Left ventricle myocardium superior (tissue), 1 donor: ENCODE data around the gene GNAQ. TPM values are rescaled to one million over a fixed set of nuclear protein-coding genes. Genes with fewer than 3 reads are reported as not detected.
"Not testable (repeated sequence)": the region's sequence is repeated elsewhere in the genome, so short reads cannot be mapped to it uniquely, and the experiment has no call there.

Source experiments
- ATAC-seq: fragments of 200-7000 bp; cut with Tn5 transposase; one replicate; pipeline ENCODE4 v1.9.1; 2020; ENCODE audit warnings: mild to moderate bottlenecking, moderate library complexity
- DNase-seq: peaks from one replicate; pipeline ENCODE4 v3.0.0-alpha.2; 2020
- intact Hi-C: fragments of 100-400 bp; cut with micrococcal nuclease; formaldehyde crosslinking; loops from one replicate; pipeline ENCODE4 v1.11.0; 2022
- total RNA-seq: library from RNA; stranded (reverse); fragmentation: NEBNext Ultra II Directional; extraction: Animal tissue kit (Norgen Biotek cat#: 25700); gene quantifications from one replicate; pipeline ENCODE4 v1.2.1, GENCODE V29; 2021
- donor health status: DM: no; HTN: yes; CAD: no; lungs with severe emphysema.

GNAQ gene
- total RNA-seq, 1 donor from 2014 or later: 13.7 TPM

DNA sequence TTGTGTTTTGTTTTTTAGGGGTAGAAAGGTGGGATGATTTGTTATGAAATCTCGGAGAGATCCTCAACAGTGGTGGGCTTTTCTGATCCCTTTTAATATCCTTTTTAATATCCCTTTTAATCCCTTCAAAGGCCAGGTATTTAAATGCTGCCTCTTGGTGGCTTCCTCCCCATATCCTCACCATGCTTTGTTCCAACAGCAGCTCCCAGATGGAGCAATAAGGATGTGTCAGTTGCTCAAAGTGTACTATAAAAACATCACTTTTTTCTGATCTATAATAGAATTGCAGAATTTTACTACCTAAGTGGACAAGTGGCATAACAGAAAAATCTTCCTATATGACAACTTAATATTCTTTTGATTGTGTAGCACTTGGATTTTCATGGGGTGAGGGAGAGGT is 160.1 kb downstream of the GNAQ start:
- DNase-seq: no peak
- ATAC-seq: no peak
- intact Hi-C loops: no loop called here

DNA sequence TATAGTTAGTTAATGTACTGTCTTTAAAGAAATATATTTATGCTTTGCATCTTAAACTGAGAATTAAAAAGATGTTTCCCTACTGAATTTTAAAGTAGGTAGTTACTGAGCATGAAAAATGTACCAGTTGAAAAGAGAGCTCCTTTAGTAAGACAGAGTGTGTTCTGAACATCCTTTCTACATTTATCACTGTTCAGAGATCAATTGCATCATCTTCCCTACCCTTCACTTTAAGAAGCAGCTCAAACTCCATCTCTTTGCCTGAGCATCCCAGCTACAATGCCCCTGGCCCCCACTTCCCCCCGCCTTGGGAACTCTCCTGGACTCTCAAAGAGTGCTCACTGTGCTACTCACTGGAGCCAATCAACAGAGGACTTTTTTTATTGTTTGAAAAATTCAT is 164.7 kb downstream of the GNAQ start:
- DNase-seq (no peak), ATAC-seq (no peak)
- intact Hi-C loops: no loop called here

DNA sequence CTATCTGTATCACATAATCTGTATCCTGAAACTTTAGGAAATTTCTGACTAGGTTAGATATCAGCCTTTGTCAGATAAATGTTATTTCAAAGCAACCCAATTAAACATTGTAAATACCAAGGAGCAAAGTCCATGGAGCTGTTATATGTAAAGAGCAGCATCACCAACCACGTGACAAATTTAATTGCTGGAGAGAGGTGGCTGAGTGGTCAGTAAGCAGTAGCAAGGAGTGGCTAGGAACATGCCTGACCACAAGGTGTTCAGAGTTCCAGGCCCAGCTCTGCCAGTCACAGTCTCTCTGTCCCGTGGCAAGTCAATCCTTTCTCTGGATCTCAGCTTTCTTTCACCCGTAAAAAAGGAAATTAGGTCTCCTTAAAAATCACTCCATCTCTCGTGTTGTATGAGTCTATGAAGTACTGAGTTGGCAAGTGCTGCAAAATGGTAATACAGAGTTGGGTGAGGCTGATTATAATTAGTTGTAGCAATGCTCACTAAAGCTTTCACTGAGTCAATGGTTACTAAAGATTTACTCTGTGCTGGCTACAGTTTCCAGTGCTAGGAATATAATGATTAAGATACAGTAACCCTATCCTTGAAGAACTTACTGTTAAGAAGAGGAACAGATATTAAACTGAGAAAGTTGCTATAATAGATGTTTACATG is 166.1 kb downstream of the GNAQ start:
- intact Hi-C loops: no loop called here
- DNase-seq (no peak), ATAC-seq (no peak)

DNA sequence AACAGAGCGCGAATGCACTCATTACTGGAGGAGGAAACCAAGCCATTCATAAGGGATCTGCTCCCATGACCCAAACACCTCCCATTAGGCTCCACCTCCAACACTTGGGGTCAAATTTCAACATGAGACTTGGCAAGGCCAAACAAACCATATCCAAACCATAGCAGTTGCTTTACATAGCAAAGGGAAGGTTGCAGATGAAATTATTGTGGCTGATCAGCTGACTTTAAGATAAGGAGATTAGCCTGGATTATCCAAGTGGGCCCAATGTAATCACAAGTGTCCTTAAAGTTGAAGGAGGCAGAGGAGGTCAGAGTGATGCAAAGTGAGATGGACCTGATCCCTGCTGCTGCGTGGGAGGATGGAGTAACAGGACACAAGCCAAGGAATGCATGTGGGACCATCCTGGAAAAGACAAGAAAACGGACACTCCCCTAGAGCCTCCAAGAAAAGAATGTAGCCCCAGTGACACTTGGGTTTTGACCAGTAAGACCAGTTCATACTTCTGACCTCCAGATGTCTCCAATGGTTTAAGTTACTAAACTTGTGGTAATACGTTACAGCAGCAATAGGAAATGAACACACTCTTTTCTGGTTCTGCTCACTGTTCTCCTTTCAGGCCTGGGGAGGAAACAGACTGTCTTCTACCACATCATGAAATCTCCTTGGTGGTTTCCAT is 167.3 kb downstream of the GNAQ start:
- ATAC-seq: peak; percentile 25

DNA sequence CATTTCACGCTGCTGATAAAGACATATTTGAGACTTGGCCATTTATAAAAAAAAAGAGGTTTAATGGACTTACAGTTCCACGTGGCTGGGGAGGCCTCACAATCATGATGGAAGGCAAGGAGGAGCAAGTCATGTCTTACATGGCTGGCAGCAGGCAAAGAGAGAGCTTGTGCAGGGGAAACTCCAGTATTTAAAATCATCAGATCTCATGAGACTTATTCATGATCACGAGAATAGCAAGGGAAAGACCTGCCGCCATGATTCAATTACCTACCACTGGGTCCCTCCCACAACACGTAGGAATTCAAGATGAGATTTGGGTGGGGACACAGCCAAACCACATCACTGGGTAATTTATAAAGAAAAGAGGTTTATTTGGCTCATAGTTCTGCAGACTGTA is 168.0 kb downstream of the GNAQ start:
- DNase-seq, ATAC-seq, intact Hi-C loops: not testable (repeated sequence)

More for the DNA sequence above, 167.3 kb downstream of the GNAQ start:
- intact Hi-C loops: no loop called here
- DNase-seq: no peak

DNA sequence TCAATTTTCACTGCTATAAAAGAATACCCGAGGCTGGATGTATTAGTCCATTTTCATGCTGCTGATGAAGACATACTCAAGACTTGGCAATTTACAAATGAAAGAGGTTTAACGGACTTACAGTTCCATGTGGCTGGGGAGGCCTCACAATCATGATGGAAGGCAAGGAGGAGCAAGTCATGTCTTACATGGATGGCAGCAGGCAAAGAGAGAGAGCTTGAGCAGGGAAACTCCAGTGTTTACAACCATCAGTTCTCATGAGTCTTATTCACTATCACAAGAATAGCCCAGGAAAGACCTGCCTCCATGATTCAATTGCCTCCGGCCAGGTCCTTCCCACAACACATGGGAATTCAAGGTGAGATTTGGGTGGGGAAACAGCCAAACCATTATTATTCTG is 170.7 kb downstream of the GNAQ start:
- intact Hi-C loops, ATAC-seq, DNase-seq: not testable (repeated sequence)

DNA sequence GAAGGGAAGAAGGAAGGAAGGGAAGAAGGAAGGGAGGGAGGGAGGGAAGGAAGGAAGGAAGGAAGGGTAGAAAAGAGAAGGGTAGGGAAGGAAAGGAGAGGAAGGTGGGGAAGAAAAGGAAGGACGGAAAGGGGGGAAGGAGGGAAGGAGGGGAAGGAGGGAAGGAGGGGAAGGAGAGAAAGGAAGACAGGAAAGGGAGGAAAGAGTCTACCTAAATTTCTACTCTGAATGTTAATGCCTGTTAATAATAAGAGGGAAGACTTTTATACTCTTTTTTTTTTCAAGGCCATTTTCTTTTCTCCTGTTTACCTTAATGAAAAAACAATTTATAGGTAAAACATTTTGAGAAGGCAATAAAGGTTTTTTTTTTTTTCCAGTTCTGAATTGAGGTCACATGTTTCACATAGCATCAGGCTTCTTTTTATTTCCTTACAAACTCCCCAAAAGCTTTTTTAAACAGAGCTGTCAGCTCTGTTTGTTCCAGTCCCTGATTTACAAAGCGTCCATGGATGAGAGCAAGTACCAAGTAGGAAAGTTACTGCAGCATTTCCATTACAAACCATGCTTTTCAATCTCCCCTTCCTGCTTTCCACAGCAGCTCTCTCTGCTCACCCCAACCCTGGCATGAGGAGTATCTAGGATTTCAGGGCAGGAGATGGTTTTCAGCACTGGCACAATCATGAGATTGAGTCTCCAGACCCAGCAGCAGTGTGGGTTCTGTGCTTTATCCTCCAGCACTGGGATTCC is 173.9 kb downstream of the GNAQ start:
- intact Hi-C loops: no loop called here
- DNase-seq (no peak), ATAC-seq (no peak)

DNA sequence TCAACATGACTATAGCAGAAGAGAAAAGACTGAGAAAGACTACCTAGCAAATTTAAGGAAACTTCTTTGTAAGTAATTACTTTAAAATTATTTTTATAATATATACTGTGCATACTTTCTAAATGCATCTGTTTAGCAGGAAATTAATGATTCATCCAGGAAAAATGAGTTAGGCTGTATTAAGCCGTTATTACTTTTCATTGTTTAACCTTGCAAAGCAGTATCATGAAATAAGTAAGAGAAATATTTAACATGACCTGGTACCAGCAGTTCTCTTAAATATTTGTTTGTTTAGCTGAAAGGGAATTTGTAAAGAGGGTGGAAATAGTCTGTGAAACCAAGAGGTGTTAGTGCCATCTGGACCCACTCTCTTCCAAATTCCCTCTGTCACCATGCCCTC is 175.0 kb downstream of the GNAQ start:
- no peak for DNase-seq
- intact Hi-C loops: no loop called here
- no peak for ATAC-seq

DNA sequence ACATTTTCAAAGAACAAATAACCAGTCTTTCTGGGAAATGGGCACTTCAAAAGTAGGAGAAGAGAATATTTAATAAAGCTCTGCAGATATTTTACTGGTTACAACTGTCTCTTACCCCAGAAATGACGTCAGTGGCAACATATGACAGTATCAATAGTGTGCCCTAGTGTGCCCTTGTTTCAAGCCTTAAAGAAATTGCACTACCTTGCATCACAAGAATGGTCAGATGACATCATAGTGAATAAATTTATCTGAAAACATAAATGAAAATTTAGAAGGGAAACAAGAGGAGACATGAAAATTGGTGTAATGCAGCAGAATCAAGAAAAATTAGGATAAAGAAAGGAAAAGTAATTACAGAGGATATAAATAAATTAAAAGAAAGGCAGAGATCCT is 176.7 kb downstream of the GNAQ start:
- no peak for DNase-seq
- ATAC-seq: no peak
- intact Hi-C loops: no loop called here

DNA sequence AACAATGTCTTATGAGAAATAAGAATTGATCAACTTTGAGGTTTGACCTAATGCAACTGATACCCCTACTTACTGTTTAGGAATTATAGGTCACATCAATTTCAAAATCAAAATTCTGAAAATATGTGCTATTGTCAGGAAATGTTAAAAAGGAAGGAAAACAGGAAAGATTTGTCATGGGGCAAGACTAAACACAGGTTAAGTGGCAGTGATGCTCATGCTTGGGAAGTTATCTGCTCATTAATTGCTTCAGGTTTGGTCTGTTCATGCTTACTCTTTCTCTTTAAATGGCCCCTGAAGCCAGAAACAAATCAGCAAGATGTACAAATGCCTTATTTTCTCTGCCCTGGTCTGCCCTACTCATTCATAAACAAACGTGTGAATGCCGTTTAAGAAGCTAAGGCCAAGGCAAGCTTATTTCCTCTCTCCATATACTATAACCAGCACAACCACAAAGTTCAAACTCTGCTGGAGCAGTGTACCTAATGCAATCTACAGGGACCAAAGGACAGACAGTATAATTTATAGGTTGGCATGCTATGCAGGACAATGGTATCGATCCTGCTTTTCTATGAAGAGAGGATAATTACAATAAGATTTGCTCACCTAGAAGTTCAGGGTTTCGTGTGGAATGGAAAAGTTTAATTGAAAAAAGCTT is 177.2 kb downstream of the GNAQ start:
- intact Hi-C loops: no loop called here
- ATAC-seq (no peak), DNase-seq (no peak)

DNA sequence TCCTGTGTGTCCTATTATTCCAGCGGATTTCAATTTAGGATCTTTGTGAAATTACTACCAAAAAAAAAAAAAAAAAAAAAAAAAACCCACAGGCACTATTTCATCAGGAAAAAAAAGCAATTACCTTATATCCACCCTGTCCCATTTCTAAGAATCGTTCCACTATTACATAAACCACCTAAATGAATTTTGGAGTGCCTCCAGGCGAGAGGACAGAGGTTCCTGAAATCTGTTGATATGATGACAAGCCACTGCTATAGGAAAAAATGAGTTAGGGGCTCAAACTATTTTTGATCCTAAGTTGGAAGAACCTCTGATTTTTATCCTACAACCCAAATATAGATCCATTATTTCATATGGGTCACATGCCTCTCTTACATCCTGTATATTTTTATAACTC is 177.9 kb downstream of the GNAQ start:
- DNase-seq (no peak), ATAC-seq (no peak)
- intact Hi-C loops: no loop called here

DNA sequence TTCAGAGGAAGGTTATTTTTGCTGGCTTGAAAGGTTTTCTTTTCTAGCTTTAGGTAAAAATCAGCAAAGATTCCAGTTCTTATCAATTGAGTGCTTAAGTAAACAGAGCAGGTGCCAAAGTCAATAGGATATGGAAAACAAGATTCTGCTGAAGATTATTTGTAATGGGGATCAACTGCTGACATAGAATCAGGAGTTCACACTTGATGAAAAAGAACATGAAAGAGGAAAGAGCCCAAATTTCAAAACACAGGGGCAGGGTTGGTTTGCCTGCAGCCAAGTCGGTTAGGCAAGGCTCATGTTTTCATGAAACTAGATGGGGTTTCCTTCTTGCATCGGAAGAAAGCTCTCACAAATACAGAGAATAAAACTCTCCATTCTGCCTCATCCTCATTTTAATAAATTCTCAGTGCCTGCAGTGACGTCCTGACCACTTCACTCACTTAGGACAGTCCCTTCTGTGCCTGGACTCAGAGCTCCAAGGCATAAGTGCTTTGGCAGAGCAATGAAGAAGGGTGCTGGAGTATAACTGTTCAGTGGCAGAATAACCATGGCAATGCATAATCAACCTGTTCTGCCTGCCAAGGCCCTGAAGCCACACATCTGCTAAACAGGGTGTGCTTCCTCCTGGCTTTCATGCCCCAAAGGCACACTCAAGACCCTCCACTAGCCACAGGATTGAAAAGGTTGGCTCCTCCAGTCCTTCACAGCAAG is 179.6 kb downstream of the GNAQ start:
- no peak for DNase-seq
- ATAC-seq: no peak
- intact Hi-C loops: no loop called here

DNA sequence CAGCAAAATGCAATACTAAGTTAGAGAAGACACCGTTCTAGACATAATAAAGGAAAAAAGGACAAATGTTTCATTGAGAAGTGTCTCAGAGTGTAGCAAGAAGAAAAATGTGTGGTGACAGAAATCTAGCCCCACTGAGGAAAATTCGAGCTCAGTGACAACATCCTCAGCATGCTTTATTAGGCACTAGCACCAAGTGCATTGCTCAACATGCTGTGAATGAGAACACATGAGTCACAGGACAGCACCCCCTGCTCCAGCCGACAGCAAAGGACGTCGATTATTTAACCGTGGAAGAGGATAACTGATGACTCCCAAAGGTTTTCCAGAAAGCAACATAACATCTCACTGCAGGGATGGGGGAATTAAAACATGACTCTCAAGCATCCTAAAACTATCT is 182.7 kb downstream of the GNAQ start:
- intact Hi-C loops: loop anchor here (10.0 kb wide), 1 partner anchor 186 kb away; the partner anchor contains the start of gene GNAQ
- DNase-seq (peak; percentile 42), ATAC-seq (peak; percentile 90)

DNA sequence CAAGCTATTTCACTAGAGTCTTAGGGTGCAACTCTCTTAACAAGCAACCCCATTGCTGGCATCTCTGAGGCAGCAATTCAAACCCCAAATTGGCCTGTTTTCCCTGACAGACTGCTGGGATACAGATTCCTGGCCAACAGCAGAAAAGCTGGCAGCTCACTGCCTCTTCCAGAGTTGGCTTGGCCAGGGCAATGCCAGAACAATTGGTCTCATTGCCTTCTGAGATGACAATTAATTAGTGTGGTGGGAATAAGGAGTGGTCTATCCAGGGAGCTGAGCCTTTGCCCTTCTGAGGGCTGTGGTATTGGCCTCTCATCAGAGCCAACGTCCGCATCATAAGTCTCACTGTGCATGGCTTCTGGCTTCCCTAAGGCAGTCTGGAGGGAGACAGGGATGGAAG is 183.2 kb downstream of the GNAQ start:
- no peak for DNase-seq
- intact Hi-C loops: loop anchor here (10.0 kb wide), 1 partner anchor 186 kb away; the partner anchor contains the start of gene GNAQ
- peak; percentile 48 for ATAC-seq

DNA sequence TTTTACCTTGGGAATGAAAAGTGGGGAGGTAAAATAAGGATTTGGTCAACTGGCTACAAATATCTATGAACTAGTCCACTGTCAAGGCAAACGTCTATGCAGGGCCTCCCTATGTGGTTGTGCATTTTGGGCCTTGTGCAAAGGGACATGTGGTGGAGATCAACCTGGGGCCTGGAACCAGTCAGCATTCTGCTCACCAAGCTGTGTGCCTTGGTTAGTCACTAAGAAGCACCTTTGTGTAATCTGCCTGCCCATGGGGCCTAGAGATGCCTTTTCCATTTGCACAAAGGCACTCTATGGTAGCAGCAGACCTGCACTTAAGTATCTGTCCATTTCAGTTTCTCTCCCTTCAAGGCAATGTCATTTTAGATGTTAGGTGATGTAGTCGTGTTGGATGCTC is 184.0 kb downstream of the GNAQ start:
- DNase-seq (no peak), ATAC-seq (no peak)
- intact Hi-C loops: loop anchor here (10.0 kb wide), 1 partner anchor 187 kb away; the partner anchor contains the start of gene GNAQ

DNA sequence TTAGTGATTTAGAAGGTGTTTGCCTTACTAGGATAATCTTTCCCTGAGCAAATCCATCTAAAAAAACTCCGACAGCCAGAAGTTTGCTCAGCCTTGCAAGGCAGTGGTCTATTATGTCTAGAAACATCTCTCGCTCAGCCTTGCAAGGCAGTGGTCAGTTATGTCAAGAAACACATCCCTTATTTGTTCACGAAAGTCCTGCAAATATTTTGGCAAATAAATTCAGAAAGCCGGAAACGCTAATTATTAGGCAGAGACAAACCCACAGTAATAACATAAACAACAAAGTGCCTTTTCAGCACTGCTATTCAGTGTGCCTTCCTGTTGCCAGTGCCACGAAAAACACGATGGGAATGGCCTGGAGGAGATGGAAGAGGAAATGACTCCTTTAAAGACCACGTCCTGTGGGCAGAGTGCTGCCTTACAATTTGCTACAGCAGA is 184.5 kb downstream of the GNAQ start:
- DNase-seq (no peak), ATAC-seq (peak; percentile 59)
- intact Hi-C loops: loop anchor here (10.0 kb wide), 1 partner anchor 188 kb away; the partner anchor contains the start of gene GNAQ

DNA sequence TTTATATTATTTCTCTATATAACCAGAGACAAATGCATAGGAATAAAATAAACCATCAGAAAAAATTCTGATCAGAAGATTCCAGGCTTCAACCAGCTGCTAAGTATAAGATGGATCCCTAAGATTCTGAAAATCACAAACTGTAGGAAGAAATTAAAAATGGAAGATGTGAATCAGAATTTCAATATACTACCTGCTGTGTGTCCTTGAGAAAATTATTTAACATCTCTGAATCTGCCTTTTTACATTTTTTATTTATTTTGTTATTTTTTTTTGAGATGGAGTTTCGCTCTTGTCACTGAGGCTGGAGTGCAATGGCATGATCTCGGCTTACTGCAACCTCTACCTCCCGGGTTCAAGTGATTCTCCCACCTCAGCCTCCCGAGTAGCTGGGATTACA is 187.2 kb downstream of the GNAQ start:
- DNase-seq (no peak), ATAC-seq (no peak)
- intact Hi-C loops: loop anchor here (10.0 kb wide), 1 partner anchor 190 kb away; the partner anchor contains the start of gene GNAQ

DNA sequence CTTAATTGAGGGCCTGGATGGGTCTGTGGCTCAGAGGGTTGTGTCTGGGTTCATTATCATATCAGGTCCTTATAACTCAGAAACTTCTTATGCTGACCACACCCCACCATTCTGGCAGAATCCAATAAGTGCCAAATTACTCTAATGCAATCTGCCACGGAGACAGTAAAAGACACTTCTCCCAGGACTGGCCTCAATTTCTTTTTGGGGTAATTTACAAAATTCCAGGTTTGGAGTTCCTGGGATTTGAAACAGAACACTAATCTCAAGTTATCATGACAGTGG is 187.8 kb downstream of the GNAQ start:
- intact Hi-C loops: loop anchor here (10.0 kb wide), 1 partner anchor 191 kb away; the partner anchor contains the start of gene GNAQ
- ATAC-seq: no peak
- no peak for DNase-seq
